Measurements from ENCODE around the gene MTAP.

Gene MTAP

GRCh38 chr9:21854119-21854518 lies 51.7 kb downstream of the MTAP start:
- no peak for DNase-seq

GRCh38 chr9:21854594-21854993 lies 52.2 kb downstream of the MTAP start:
- no peak for DNase-seq

GRCh38 chr9:21856301-21857094 lies 54.1 kb downstream of the MTAP start:
- DNase-seq = no peak

GRCh38 chr9:21862871-21863270 lies 60.4 kb downstream of the MTAP start:
- no peak for DNase-seq

GRCh38 chr9:21864505-21864904 lies 62.1 kb downstream of the MTAP start:
- DNase-seq = no peak

- no peak for DNase-seq
These were observed 63.9 kb downstream of the MTAP start for GRCh38 chr9:21866302-21866701.

- no peak for DNase-seq
These were observed 69.0 kb downstream of the MTAP start for GRCh38 chr9:21871256-21871975.

GRCh38 chr9:21872696-21873095 lies 70.3 kb downstream of the MTAP start:
- no peak for DNase-seq

- DNase-seq = no peak
These were observed 71.2 kb downstream of the MTAP start for GRCh38 chr9:21873540-21874221.

- no peak for DNase-seq
These were observed 73.5 kb downstream of the MTAP start for GRCh38 chr9:21875893-21876292.

- DNase-seq = no peak
These were observed 81.2 kb downstream of the MTAP start for GRCh38 chr9:21883642-21884041.

- no peak for DNase-seq
These were observed 87.2 kb downstream of the MTAP start for GRCh38 chr9:21889673-21890072.

- no peak for DNase-seq
These were observed 88.3 kb downstream of the MTAP start for GRCh38 chr9:21890696-21891095.

GRCh38 chr9:21901546-21901945 lies 99.1 kb downstream of the MTAP start:
- no peak for DNase-seq

GRCh38 chr9:21902136-21902535 lies 99.7 kb downstream of the MTAP start:
- DNase-seq = no peak

GRCh38 chr9:21903380-21903965 lies 101.0 kb downstream of the MTAP start:
- DNase-seq = no peak

GRCh38 chr9:21904371-21904770 lies 101.9 kb downstream of the MTAP start:
- no peak for DNase-seq

- DNase-seq = no peak
These were observed 102.3 kb downstream of the MTAP start for GRCh38 chr9:21904776-21905175.

- no peak for DNase-seq
These were observed 103.8 kb downstream of the MTAP start for GRCh38 chr9:21906213-21906612.

GRCh38 chr9:21906881-21907280 lies 104.4 kb downstream of the MTAP start:
- DNase-seq = no peak

GRCh38 chr9:21919377-21920362 lies 117.2 kb downstream of the MTAP start:
- DNase-seq = no peak

GRCh38 chr9:21923694-21924093 lies 121.3 kb downstream of the MTAP start:
- no peak for DNase-seq

All from SHP77 treated with DMSO at 0.1 percent for 48 hours (cell line).